CD4-positive, alpha-beta T cell treated with Interferon alpha-2 for 1 hour (primary cell): Measurements from ENCODE around the gene WHRN.
A peak's percentile ranks its signal among the peaks of the same experiment; 100 is the strongest.

Experiments
- DNase-seq, 2 donors: peaks; one replicate each; pipeline ENCODE4 v3.0.0-alpha.2; 2020 to 2022

WHRN gene

DNA sequence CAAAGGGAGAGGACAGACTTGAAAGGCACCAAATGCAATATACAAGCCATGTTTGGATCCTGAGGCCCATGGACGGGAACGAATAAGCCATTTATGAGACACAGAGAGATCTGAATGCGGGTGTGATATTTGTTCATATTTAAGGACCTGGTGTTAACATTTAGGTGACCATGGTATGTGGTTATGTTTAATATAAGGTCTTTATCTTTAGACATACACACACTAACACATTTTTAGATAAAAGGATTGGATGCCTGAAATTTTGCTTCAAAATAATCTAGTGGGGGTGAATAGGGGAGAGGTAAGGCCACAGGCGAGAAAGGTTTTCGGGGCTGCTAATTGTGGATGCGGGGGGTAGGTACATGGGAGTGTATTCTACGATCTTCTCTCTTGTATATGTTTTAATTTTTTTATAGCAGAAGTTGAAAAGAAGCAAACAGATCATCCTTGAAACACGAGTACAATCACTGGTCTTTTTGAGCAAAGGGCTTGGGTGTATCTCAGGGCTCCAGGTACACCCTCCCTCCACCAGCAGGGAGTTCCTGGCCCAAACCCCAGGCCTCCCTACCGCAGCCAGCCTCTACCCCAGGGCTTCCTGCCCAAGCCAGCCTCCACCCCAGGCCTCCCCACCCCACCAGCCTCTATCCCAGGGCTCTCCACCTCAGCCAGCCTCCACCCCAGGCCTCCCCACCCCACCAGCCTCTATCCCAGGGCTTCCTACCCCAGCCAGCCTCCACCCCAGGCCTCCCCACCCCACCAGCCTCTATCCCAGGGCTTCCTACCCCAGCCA, 129.7 kb downstream of the WHRN start:
- no peak for DNase-seq

DNA sequence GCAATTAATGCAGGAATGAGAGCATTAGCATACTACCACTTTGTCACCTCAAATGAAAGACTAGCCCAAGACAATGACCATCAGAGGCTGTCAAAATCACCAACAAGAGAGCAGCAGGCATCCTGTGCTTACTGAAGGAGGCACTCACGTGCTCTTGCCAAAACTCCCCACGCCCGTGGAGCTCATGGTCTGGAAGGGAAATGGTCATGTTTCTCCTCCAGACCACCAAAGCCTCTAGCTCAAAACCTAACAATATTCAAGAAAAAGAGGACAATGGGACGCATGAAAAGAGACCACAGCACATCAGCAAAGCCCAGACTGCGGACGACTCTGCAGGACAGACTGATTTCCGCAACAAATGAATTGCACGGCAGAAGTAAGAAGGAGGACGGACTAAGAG, 130.3 kb downstream of the WHRN start:
- no peak for DNase-seq

DNA sequence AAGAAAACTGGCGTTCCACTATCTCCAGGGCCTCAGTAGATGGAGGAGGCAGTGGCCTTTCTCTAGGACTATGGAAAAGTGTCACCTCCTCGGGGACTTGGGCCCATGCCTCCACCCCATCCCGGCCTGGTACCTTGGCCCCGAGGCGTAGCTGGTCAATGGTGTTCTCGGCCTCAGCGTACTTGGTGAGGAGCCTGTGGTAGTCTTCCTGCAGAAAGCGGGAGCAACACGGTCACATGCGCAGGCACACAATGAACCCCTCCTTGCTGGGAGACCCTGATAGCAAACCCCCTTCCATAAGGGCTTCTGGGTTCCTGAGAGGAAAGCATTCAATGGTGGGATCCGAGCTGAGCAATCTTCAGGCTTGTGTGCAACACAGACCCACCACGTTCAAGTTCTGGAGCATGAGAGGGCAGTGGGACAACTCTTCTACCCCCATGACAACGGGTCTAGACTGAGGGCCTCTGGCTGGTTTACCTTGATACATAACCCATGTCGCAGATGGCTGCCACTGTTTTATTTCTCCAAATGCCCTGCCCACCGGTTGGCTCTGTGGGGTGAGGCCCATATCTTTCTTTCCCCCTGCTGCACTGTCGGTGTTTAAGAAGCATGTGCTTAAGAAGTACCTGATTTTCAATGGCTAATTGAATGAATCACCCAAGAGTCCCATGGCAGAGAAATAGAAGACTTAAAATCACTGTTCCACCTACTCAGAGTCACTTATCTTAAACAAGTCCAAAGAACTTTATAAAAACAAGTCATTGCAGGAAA, 131.1 kb downstream of the WHRN start:
- no peak for DNase-seq

DNA sequence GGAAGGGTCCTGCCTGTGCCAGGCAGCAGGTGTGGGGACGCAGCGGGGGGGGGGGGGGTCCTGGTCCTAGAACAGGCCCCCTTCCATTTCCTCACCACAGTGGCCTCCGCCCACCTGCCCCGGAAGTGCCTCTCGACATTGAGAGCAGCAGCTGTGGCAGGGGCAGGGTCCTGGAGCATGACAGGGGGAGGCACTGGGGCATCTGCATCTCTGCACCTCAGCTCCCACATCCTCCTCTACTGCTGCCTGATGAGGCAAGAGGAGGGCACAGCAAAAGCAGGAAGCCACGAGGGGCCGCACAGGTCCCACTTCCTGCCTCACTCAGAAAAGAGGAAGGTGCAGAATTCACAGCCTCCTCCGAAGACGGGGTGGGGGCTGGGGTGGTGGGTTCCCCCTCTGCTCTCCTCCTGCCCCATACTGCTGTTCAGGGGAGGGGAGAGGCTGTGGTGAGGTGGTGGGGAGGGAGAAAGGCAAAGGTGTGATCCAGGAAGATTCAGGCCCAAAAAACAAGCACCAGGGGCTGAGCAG, 132.3 kb downstream of the WHRN start:
- peak; percentile 89 to 90 for DNase-seq

DNA sequence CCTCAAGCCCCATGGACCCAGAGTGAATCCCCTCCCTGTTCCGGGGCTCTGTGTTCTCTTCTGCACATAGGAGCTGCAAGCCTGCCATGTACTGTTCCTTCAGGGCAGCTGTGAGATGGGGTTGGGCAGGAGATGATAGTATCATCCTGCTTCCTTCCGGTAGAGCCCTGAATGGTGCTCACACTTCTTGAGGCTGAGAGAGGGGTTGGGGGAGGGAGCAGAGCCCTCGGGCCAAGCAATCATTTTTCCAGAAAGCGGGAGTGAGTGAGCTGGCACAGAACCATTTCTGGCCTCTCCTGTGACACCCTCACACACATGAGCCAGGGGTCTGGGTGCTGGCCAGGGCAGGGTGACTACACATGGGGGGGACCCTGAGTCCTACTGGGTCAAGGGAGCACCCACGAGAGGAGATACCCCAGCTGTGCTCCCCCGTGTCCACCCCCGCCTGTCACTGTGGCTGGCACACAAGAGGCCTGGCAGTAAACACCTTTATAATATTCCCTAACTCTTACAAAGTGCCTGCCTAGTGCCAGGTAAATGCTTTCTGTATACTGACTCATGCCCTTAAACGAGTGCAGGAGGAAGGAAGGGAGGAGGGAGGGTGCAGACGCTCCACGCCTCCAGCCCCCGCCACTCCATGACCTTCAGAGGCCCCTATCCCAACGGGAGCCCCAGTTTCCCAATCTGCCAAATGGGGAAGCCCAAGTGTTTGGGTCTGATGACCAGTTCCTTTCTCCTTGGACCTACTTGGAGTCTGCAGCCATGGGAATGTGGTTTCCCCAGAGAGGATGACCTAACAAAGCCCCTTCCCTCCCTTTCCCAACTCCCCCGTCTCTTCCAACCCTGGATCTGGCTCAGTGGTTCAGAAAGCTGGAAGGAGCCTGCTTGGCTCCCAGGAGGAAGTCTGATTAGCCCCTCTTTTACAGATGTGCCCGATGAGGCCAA, 133.0 kb downstream of the WHRN start:
- peak; percentile 44 to 71 for DNase-seq

DNA sequence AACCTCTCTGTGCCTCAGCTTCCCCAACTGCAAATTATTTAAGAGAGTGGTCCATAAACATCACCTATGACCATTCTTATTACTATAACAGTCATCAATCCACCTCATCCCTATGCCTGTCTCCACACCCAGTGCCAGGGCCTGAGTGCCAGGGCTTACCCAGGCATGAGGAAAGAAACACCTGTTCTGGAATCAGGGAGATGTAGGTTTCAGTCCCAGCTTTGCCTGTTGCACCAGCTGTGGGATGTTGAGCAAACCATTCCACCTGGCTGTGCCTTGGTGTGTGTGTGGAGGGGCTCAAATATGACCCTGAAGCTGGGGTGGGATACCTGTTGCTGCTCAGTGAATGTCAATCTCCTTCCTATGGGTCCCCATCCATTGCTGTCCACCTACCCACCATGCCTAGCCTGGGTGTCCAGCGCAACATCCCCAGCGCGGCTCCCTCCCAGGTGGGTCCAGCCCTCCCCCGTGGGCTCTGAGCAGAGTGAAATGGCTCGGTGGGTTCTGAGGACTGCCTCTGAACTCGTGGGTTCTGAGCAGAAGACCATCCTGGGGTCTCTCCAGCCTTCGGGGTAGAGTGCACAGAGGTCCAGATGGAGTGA, 133.8 kb downstream of the WHRN start:
- no peak for DNase-seq

DNA sequence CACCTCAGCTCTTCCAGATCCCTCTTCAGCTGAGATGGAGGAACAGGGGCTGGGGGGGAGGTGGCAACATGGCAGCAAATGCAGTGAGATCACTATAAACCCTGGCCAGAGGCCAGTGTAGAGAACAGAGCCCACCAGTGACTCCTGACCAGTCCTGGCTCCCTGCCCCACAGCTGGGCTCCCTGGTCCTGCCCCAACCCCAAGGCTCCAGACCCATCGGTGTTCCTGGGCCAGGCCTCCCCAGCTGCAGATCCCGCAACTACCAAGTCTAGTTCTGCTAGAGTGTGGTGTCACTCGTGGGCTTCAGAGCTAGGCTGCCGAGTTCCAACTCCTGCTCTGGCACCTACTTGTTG, 134.3 kb downstream of the WHRN start:
- no peak for DNase-seq

DNA sequence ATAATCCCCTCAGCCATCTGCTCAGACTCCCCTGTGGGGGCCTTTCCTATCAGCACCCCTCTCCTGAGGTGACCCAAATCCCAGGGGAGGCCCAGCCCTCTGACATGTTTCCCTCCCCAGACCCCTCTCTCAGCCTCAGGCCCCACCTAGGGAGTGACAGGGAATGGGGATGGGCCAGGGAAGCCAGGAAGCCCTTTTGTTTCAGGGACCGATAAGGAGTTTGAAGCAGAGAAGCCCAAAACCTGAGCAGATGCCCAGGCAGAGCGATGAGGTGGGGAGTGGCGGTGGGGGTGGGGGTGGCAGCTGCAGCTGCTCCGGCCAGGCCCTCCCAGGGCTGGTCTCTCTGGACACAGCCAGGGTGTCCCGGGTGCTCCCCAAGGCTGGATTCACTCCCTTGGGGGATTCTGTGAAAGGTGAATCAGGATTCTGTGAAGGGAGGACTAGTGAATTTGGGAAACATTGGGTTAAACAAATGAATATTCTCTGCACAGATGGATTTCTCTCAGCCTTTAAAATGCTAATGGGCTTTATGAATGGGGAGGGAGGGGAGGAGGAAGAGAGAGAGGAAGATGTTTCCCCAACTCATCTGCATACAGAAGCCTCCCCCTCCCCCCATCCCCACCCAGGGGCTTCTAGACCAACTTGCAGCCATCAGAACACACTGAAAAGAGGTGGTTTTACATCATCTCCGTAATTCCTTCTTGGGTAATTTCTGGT, 134.9 kb downstream of the WHRN start:
- DNase-seq, result no peak

DNA sequence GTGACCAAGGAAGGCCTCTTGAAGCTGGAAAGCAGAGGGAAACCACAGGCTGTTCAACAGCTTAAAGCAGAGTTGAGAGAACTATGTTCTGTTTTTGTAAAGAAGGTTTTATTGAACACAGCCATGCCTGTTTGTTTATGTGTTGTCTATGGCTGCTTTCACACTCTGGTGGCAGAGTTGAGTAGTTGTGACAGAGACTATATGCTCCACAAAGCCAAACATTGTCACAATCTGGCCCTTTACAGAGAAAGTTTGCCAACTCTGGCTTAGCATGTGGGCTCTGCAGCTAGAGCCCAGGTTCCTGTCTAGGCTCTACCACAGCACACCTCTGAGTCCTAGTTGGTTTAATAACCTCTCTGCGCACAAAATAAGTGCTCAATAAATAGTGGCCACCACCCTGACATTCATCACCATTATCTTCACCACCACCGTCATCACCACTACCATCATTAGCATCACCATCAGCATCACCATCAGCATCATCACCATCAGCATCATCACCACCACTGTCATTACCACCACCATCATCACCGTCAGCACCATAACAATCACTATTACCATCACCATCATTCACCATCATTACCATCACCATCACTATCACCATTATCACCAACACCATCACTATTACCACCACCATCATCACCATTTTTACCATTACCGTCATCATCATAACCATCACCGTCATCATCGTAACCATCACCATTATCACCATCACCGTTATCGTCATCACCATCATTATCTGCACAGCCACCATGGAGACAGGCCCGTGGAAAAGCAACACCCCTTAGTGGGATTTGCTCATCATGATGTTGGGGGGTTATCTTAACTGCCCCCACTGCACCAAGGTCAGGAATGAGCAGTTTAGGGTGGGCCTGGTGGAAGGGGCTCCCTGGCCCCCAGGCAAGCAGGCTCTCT, 135.8 kb downstream of the WHRN start:
- peak in 1 of 2 donors; percentile 51 for DNase-seq

DNA sequence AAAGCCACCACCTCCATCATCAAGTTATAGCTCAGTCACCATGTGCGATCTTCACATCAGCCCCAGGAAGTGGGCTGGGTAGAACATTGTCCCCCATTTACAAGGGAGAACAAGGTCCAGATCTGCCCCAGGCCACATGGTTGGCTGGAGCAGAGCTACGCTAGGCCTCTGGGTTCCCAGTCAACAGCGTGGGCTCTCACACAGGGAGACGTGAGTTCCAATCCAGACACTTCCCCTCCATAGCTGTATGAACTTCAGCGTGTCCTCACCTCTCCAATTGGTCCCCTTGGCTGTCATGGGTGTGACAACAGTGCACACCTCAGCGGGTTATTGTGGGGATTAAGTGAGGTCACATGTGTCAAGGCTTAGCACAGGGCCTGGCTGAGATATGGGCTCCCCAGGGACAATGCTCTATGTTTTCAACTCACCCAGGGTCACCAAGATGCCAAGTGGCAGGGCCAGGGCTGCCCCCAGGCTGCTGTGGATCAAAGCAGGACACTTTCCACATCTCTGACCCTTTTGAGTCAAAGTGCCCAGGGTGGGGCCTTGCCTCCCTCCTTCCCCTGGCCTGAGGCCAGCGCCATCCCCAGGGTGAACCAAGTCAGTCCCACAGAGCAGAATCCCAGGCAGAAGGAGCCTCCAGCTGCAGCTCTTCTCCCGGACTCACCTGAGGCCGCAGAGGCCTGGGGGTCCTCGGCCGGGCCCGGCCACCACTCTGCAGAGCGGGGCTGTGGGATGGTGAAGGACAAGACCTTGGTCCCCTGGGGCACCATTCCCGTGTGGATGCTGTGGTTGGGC, 137.3 kb downstream of the WHRN start:
- DNase-seq, result no peak

DNA sequence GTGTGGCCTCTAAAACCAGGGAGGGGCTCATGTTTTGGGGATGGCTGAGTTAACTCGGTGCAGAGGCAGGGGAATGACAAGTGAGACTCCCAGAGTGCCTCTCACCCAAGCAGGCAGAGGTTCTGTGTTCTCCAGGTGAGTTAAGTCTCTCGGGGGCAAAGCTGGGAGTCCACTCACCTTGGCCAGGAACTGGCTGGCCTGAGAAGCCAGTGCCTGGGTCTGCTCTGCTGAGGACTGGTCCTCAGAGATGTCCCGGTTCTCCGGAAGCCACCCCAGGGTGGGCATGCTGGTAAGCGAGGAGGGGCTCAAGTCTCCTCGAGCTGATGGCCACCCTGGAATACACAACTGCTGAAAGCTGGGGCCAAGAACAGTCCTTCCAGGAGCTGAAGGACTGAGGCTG, 137.9 kb downstream of the WHRN start:
- no peak for DNase-seq

DNA sequence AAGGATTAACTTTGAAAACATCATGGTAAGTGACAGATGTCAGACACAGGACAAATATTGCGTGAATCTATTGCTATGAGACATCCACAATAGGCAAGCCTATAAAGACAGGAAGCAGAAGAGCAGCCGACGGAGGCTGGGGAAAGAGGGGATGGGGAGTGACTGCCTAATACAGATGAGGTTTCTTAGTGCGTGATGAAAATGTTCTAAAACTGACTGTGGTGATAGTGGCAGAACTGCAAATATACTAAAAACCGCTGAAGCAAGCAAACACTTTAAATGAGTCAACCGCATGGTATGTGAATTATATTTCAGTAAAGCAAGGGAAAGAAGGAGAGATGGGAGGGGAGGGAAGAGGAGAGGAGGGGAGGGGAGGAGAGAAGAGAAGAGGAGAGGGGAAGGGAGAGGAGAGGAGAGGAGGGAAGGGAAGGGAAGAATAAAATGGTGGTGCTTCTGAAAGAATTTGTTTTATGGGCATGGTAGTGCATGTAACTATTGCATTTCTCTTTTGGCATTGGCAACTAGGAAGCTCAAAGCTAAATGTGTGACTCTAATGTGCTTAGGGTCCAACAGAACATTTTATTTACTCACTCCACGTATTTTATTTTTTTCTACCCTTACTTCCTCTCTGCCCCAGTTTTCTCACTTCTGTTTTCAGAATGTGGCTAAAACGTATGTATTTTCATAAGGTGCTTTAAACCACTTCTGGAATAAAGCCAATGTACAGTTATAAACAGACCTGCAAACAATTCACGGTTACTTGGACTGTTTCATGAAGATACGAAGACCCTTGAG, 138.7 kb downstream of the WHRN start:
- DNase-seq, result peak; percentile 46 to 57

DNA sequence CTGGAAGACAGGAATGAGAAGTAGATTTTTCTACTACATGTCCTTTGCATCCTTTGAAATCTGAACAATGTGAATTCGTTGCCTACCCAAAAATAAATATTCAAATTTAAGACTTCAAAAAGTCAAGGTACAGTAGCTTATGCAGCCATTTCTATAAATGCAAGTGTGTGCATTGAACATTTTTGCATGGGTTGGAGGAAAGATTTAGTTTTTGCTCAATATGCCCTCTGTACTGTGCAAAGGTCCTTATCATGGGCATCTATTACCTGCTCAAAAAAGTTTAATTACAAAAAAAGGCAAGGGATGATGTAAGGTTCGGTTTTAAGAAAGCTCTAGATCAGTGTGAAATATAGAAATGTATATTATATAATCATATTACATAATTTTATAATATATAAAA, 140.1 kb downstream of the WHRN start:
- DNase-seq, result no peak

DNA sequence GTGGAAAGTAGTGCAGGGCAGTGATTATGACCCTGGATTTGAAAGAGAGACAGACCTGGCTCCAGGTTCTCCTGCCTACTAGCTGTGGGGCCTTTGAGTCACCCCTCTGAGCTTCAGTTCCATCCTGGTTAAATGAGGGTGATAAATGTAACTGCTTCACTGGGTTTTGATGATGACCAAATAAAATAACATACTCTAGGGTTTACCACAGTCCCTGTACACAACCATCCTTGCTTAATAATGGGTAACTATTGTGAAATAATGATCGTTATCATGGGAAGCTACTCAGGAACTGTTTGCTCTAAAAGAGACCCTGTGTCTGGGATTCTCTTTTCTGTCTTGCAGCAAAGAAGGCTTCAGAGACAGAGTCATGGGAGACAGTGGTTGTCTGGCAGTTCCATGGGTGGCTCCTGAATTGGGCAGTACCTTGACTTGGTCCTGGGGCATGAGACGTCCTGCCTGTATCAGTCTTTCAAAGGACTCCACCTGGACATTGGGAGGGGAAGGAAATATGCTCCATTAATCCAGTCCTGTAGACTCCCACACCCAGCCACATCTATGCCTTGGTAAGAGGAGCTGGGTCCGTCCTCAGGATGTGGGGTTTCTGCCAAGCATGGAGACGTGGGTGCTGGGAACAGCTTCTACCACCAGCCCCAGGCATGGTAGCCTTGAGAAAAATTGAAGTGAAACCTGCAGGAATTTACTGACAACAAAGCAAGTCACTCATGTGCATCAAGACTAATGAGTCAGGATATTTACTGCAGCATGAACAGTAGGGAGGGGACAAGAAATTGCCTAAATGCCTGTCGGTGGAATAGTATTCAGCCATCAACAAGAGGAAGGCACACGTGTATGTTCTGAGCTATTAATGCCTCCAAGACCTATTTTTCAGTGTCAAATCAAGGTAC, 140.9 kb downstream of the WHRN start:
- DNase-seq, result no peak

DNA sequence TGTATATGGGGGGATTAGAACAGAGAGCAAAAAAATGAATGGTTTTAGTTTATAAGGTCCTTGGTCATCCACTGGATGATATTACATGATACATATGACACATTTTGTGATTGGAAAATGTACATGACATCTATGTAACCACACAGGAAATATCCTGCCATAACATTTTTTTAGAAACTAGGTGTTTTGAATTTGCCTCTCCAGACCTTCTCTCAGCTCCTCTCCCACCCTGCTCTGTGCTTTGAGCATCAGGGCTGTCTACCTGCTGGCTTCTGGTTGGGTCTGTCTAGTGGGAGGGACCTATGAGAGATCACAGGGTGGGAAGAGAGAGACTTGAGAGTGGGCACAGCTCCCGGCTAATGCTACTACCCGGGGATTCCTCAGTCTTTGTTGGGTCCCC, 141.8 kb downstream of the WHRN start:
- peak in 1 of 2 donors; percentile 43 for DNase-seq

DNA sequence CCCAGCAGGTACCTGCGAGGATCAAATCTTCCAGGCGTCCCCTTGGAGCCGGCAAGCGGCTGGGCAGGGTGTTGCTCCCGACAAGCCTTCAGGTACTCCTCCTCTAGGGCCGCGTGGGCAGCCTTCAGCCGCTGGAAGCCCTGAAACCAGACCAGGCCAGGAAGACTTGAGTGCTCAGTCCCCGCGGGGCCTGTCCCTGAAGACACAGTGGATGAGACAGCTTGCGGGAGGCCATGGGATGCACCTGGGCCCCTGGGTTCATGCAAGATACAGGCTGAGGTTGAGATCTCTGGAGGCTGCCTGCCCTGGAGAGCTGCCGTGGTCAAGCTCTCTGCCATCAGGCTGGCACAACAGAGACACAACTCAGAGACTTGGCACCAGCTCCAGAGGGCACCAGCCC, 142.9 kb downstream of the WHRN start:
- DNase-seq, result no peak

DNA sequence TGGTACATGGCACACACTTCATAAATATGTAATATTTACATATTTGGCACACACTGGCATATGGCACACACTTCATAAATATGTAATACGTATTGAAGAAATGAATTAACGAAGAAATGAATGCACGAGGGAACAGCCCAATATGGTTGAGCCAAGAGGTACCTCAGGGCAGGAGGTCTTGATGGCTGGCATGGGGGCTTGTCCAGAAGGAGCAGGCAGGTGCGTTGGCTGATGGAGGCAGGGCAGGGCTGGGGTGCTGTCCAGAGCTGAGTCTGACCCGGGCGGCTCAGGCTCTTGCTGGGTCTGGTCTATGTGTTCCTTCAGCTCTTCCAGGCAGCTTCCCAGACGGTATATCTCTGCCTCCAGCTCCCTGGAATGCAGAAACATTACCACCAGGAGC, 143.7 kb downstream of the WHRN start:
- DNase-seq, result no peak

DNA sequence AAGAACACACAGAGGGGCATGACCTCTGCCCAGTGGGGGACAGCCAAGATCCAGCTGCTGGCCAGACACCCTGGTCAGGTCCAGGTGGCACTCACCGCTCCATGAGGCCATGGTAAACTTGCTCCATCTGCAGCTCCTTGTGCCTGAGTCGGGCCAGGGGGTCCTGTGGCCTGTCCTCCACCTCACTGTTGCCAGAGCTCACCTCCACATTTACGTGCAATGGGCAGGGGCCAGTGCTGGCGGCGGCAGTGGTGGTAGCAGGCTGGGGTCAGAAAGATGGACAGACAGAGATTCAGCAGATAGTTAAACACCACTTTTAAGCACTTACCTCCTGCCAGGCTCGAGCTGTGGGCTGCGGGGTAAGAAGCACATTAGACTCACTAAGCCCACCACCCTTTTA, 145.5 kb downstream of the WHRN start:
- DNase-seq, result no peak
